BJ (cell line): ENCODE data around the gene TOMT. TPM values are rescaled to one million over a fixed set of nuclear protein-coding genes. Genes with fewer than 3 reads are reported as not detected.

Experiments
- CTCF ChIA-PET: fragments of 350-600 bp; formaldehyde crosslinking; extraction: SDS; loops from one replicate; lab custom pipeline; 2021; ENCODE audit warnings: antibody characterized with exemption, inconsistent platforms; lab: Yijun Ruan, JAX
- POLR2A ChIA-PET: fragments of 300-600 bp; sonication (Branson Sonifier 250); formaldehyde crosslinking; extraction: SDS; loops from one replicate; lab custom pipeline; 2021; ENCODE audit warnings: antibody characterized with exemption; lab: Charles Lee
- DNase-seq: peaks from one replicate; pipeline ENCODE4 v3.0.0-alpha.2; 2011; ENCODE audit warnings: low read depth
- H3K27me3 ChIP-seq: 2 replicates; pipeline ENCODE4 v1.6.0; 2011; ENCODE audit warnings: low read length; ENCODE audit not compliant: control insufficient read depth, insufficient read depth
- H3K36me3 ChIP-seq: 2 replicates; pipeline ENCODE4 v1.5.1; 2011; ENCODE audit warnings: low read length; ENCODE audit not compliant: control insufficient read depth, insufficient read depth
- H3K4me3 ChIP-seq: 2 replicates; pipeline ENCODE4 v1.5.1; 2011; ENCODE audit warnings: low read depth, mild to moderate bottlenecking, control low read depth, low read length
- polyA plus RNA-seq: library from polyadenylated mRNA; depleted of rRNA; stranded (reverse); fragments of >200 nt; gene quantifications from 2 replicates; pipeline ENCODE4 v1.2.3, GENCODE V29; 2011
- TF ChIP-seq, protein P1 (sequence below): IDR thresholded peaks from 2 replicates; pipeline ENCODE4 v1.5.1; 2011; ENCODE audit warnings: low read depth, mild to moderate bottlenecking, control low read depth, inconsistent platforms, low read length, moderate library complexity; ENCODE audit not compliant: insufficient read depth

The TOMT gene
- polyA plus RNA-seq, 1 experiment: not detected

- no peaks in the 10 kb centered on the region for H3K27me3 ChIP-seq
- CTCF ChIA-PET: interaction anchor here (1.3 to 3.7 kb wide), 3 partner anchors 9 to 99 kb away, joined by 3 to 31 read pairs (median 11); no protein-coding TSS in a partner anchor
- TF ChIP-seq, protein P1, sequence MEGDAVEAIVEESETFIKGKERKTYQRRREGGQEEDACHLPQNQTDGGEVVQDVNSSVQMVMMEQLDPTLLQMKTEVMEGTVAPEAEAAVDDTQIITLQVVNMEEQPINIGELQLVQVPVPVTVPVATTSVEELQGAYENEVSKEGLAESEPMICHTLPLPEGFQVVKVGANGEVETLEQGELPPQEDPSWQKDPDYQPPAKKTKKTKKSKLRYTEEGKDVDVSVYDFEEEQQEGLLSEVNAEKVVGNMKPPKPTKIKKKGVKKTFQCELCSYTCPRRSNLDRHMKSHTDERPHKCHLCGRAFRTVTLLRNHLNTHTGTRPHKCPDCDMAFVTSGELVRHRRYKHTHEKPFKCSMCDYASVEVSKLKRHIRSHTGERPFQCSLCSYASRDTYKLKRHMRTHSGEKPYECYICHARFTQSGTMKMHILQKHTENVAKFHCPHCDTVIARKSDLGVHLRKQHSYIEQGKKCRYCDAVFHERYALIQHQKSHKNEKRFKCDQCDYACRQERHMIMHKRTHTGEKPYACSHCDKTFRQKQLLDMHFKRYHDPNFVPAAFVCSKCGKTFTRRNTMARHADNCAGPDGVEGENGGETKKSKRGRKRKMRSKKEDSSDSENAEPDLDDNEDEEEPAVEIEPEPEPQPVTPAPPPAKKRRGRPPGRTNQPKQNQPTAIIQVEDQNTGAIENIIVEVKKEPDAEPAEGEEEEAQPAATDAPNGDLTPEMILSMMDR: no peak
- H3K36me3 ChIP-seq: 0 out of 2 replicates have a peak, but pooled peaks cover 1% of the 10 kb centered on the region
- no peak for DNase-seq
- no peak overlapping the region for H3K4me3 ChIP-seq
- POLR2A ChIA-PET: no interaction called here
These were observed 21.6 kb upstream of the TOMT start for GRCh38 chr11:72084076-72084475.

GRCh38 chr11:72084965-72085364, 20.8 kb upstream of the TOMT start:
- ChIA-PET POLR2A (no interaction called here), CTCF (interaction anchor here (1.2 to 3.7 kb wide), 4 partner anchors 9 to 98 kb away, joined by 3 to 31 read pairs (median 8); no protein-coding TSS in a partner anchor)
- TF ChIP-seq, protein P1: no peak

GRCh38 chr11:72085621-72086351, 19.9 kb upstream of the TOMT start:
- peaks cover 1% of the 10 kb centered on the region; the same call in 1 of the 2 replicates for H3K36me3 ChIP-seq
- POLR2A ChIA-PET: no interaction called here
- CTCF ChIA-PET: interaction anchor here (1.2 to 3.7 kb wide), 6 partner anchors 8 to 98 kb away, joined by 3 to 31 read pairs (median 6); no protein-coding TSS in a partner anchor
- DNase-seq: no peak
- TF ChIP-seq, protein P1: no peak
- H3K27me3 ChIP-seq: no peaks in the 10 kb centered on the region
- H3K4me3 ChIP-seq: no peak overlapping the region

More at GRCh38 chr11:72084965-72085364, 20.8 kb upstream of the TOMT start:
- H3K36me3 ChIP-seq: peaks cover 1% of the 10 kb centered on the region; the same call in 1 of the 2 replicates
- H3K4me3 ChIP-seq: no peak overlapping the region
- no peak for DNase-seq
- no peaks in the 10 kb centered on the region for H3K27me3 ChIP-seq

DNA sequence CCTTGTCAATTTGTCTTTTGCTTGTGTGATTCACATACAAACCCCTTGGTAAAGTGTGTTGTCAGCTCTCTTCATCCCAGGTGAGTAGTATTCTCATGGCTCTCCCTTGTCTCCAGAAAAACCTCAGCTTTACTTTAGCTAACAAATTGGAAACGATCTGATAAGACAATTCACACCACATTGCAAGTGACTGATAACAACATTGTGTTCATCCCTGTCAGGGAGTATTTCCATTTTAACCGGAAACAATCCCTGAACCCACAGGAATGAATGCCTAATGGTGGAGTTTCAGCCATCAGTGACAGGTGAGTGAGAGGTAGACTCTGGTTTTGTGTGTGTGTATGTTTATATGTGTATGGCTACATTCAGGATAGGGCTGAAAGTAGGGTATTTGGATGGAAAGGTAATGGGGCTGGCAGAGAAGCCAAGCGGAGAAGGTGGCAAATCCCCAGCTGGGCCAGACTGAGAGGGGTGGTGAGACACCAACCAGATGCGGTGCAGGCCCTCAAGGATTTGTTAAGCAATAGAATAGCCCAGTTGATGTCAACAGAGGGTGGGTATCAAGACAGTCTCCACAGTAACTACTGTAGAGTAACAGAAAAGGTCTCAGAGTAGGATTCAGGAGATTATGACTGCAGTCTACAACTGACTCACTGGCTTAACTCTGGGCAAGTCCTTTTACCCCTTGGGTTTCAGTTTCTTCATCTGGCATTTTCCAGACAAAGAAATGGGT, 17.5 kb upstream of the TOMT start:
- ChIA-PET POLR2A (no interaction called here), CTCF (interaction anchor here (1.0 kb wide), 3 partner anchors 16 to 63 kb away, joined by 3 read pairs; no protein-coding TSS in a partner anchor)
- TF ChIP-seq, protein P1: no peak
- no peak for DNase-seq
- peaks cover 1% of the 10 kb centered on the region; the same call in 1 of the 2 replicates for H3K36me3 ChIP-seq
- no peak overlapping the region for H3K4me3 ChIP-seq
- no peaks in the 10 kb centered on the region for H3K27me3 ChIP-seq
